K562 (cell line): Measurements from ENCODE around the gene VAC14. TPM values are rescaled to one million over a fixed set of nuclear protein-coding genes. Genes with fewer than 3 reads are reported as not detected.

Experiments
- CBFA2T3 ChIP-seq: fragments of 450-650 bp; IDR thresholded peaks from 2 replicates; pipeline ENCODE4 v1.6.1; 2017
- CC2D1A ChIP-seq: fragments of 450-650 bp; IDR thresholded peaks from 2 replicates; pipeline ENCODE4 v1.6.1; 2017; ENCODE audit warnings: mild to moderate bottlenecking
- EGR1 ChIP-seq: fragments of 450-650 bp; conservative IDR thresholded peaks from 2 replicates; pipeline ENCODE4 v1.6.1; 2017; ENCODE audit warnings: mild to moderate bottlenecking
- ELK1 ChIP-seq: sonication (generic); formaldehyde crosslinking; IDR thresholded peaks from 2 replicates; pipeline ENCODE4 v1.8.1; 2022; ENCODE audit warnings: missing genetic modification reagents
- ELK3 ChIP-seq: fragments of 450-650 bp; formaldehyde crosslinking; IDR thresholded peaks from 2 replicates; pipeline ENCODE4 v1.4.0; 2020; ENCODE audit warnings: mild to moderate bottlenecking
- HMGN3 ChIP-seq: IDR thresholded peaks from 2 replicates; pipeline ENCODE4 v1.6.1; 2011; ENCODE audit warnings: borderline replicate concordance, low read depth, mild to moderate bottlenecking, mixed read lengths, low read length; ENCODE audit not compliant: insufficient read length; ENCODE audit errors: extremely low read depth
- MYC ChIP-seq, 2 experiments: fragments of 250-450 bp in 1 of 2; sonication (Bioruptor Pico) in 1 of 2; IDR thresholded peaks; 2 replicates each; pipeline versions ENCODE4 v1.5.1 to v1.6.1; 2012 to 2021; ENCODE audit warnings: low read depth in 2 of 2, borderline replicate concordance in 1 of 2, improper control_type of control experiment in 1 of 2, low read length in 1 of 2, mild to moderate bottlenecking in 1 of 2, moderate library complexity in 1 of 2
- PATZ1 ChIP-seq: fragments of 250-450 bp; sonication (Bioruptor Pico); IDR thresholded peaks from 2 replicates; pipeline ENCODE4 v1.5.0; 2020; ENCODE audit warnings: mild to moderate bottlenecking, borderline replicate concordance
- POLR2H ChIP-seq: IDR thresholded peaks from 2 replicates; pipeline ENCODE4 v1.6.1; 2016; ENCODE audit warnings: missing genetic modification characterization, low read depth, mild to moderate bottlenecking, control low read depth, missing compliant biosample characterization, moderate library complexity
- RNF2 ChIP-seq: sonication (generic); IDR thresholded peaks from 2 replicates; pipeline ENCODE4 v1.6.1; 2016
- RNF219 ChIP-seq: fragments of 250-450 bp; sonication (Bioruptor Pico); IDR thresholded peaks from 2 replicates; pipeline ENCODE4 v1.5.0; 2022; ENCODE audit warnings: mild to moderate bottlenecking
- XRCC5 ChIP-seq: fragments of 200-400 bp; formaldehyde crosslinking; IDR thresholded peaks from 2 replicates; pipeline ENCODE4 v1.6.1; 2017; ENCODE audit warnings: low read depth, mild to moderate bottlenecking, low read length
- ZNF217 ChIP-seq: sonication (generic); formaldehyde crosslinking; IDR thresholded peaks from 2 replicates; pipeline ENCODE4 v1.8.0; 2022; ENCODE audit warnings: mild to moderate bottlenecking, missing genetic modification reagents
- ZNF277 ChIP-seq: fragments of 250-450 bp; sonication (Bioruptor Pico); IDR thresholded peaks from 2 replicates; pipeline ENCODE4 v1.8.0; 2022; ENCODE audit warnings: inconsistent platforms, mild to moderate bottlenecking, moderate library complexity, borderline replicate concordance
- ZNF324 ChIP-seq: fragments of 250-450 bp; sonication (Bioruptor Pico); IDR thresholded peaks from 2 replicates; pipeline ENCODE4 v1.4.0; 2020; ENCODE audit warnings: mild to moderate bottlenecking
- ZNF77 ChIP-seq: fragments of 250-450 bp; sonication (Bioruptor Pico); IDR thresholded peaks from 2 replicates; pipeline ENCODE4 v1.5.0; 2020
- polyA plus RNA-seq, 8 experiments: library from polyadenylated mRNA; depleted of rRNA in 4 of 8; stranded (reverse) in 5 of 8; unstranded in 3 of 8; fragments of >200 nt; fragmentation: Nextera tagmentation in 2 of 8; fragmentation: Illumina TruSeq in 1 of 8; extraction: Ambion mirVana in 2 of 8; extraction: Trizol in 1 of 8; gene quantifications; 2 replicates each; pipeline versions ENCODE4 v1.2.1 to v1.2.3, GENCODE V29; 2011 to 2014; ENCODE audit warnings: inconsistent platforms in 1 of 8, missing spikeins in 1 of 8
- total RNA-seq, 7 experiments: library from RNA; depleted of rRNA in 6 of 7; stranded (reverse); fragments of >200 nt in 6 of 7; fragmentation: Illumina TruSeq in 2 of 7; extraction: Trizol in 2 of 7; gene quantifications; 2 replicates each; pipeline versions ENCODE4 v1.2.1 to v1.2.3, GENCODE V29; 2011 to 2021; ENCODE audit warnings: low replicate concordance in 1 of 7

The VAC14 gene
- total and polyA plus RNA-seq, 9 of the 15 experiments (the other 6 are each of a cell fraction or from before 2014, with no cell fraction given), result 1.3 to 41.6 (median 26.6) TPM

DNA sequence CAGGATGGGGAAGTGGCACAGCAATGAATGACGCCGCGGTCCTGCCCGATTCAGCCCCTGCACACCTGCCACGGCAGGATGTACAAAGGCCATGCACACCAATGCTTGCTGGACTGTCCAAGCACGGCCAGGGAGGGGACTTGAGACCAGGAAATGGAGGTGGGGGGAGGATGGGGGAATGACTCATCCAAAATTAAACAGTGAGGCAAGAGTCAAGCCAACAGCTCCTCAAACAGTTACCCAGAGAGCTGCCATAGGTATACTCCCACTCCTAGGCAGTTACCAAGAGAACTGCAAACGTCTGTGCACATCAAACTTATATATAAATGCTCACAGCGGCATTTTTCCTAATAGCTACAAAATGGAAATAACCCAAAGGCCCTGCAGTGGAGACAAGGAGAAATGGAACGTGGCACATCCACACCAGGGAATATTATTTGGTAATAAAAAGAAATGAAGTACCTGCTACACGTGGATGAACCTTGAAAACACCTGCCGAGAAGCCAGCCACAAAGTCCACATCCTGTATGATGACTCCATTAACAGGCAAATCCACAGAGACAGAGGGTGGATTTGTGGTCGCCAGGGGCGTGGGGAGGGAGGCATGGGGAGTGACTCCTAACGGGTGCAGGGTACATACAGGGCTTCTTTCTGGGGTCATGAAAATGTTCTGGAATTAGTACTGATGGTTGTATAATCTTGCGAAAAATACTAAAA lies 54.1 kb downstream of the VAC14 start (continued):
- TF ChIP-seq ZNF217 (no peak), ELK3 (CRISPR knock-in tag) (no peak), ZNF324 (CRISPR knock-in tag) (no peak), HMGN3 (peak; percentile 11), ZNF277 (CRISPR knock-in tag) (no peak), MYC (IDR thresholded peaks at IDR 0.05; ENCODE audit: low read depth, low read length) (peak; percentile 64), MYC (CRISPR knock-in tag; IDR thresholded peaks at IDR 0.05; ENCODE audit: borderline replicate concordance, low read depth) (no peak), ZNF77 (CRISPR knock-in tag) (no peak), PATZ1 (no peak), ELK1 (CRISPR knock-in tag) (no peak), CBFA2T3 (peak; percentile 36; the same call in 1 of the 2 replicates), RNF219 (CRISPR knock-in tag) (no peak), EGR1 (peak; percentile 55), XRCC5 (no peak), POLR2H (tag) (no peak), RNF2 (peak; percentile 68), CC2D1A (no peak)
